ENCODE measurements around the gene LDHB. TPM values are rescaled to one million over a fixed set of nuclear protein-coding genes. Genes with fewer than 3 reads are reported as not detected.
A peak's percentile ranks its signal among the peaks of the same experiment; 100 is the strongest.
"Not testable (repeated sequence)": the region's sequence is repeated elsewhere in the genome, so short reads cannot be mapped to it uniquely, and the experiment has no call there.

Gene LDHB
- polyA plus RNA-seq, 1 of the 3 experiments (the other 2 are of a cell fraction), result 469 TPM

DNA sequence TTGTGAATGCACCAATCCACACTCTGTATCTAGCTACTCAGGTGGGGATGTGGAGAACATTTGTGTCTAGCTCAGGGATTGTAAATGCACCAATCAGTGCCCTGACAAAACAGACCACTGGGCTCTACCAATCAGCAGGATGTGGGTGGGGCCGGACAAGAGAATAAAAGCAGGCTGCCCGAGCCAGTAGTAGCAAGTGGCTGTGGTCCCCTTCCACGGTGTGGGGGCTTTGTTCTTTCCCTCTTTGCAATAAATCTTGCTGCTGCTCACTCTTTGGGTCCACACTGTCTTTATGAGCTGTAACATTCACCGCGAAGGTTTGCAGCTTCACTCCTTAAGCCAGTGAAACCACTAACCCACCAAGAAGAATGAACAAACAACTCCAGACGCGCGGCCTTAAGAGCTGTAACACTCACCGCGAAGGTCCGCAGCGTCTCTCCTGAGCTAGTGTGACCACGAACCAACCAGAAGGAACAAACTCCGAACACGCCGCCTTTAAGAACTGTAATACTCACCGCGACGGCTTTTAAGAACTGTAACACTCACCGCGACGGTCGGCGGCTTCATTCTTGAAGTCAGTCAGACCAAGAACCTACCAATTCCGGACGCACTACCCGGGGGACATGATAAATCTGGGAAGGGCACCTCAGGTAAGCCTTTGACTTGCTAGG lies 4.6 kb upstream of the LDHB start:
- TF ChIP-seq SIN3A (IDR thresholded peaks at IDR 0.05; ENCODE audit: borderline replicate concordance, low read depth, low read length) (no peak), YY1 (IDR thresholded peaks at IDR 0.05; ENCODE audit: low read depth) (no peak), TEAD4 (IDR thresholded peaks at IDR 0.05; ENCODE audit: borderline replicate concordance, insufficient read depth) (no peak), FOXJ3 (CRISPR knock-in tag; IDR thresholded peaks at IDR 0.05) (no peak)
- Histone ChIP-seq H2AFZ (ENCODE audit: low read depth) (no peak overlapping the region), H3K4me3 (ENCODE audit: low read depth in 2 of 2, low read length in 1 of 2) (no peak overlapping the region), H3K9ac (no peak overlapping the region), H3K27ac (ENCODE audit: low read depth in 2 of 2, low read length in 1 of 2) (no peak overlapping the region), H3K4me1 (ENCODE audit: control insufficient read depth in 1 of 2, insufficient read depth in 2 of 2, low read depth in 1 of 2, low read length in 1 of 2) (no peaks in the 10 kb centered on the region), H3K9me3 (no peaks in the 10 kb centered on the region), H3K4me2 (no peak overlapping the region), H4K20me1 (ENCODE audit: insufficient read depth) (no peaks in the 10 kb centered on the region), H3K36me3 (replicated peaks in 1 of 2; ENCODE audit: control insufficient read depth in 1 of 2, insufficient read depth in 2 of 2, low read length in 1 of 2) (no peaks in the 10 kb centered on the region), H3K79me2 (ENCODE audit: insufficient read depth) (peaks cover 4% of the 10 kb centered on the region), H3K9me2 (no peaks in the 10 kb centered on the region), H3F3A (replicated peaks; ENCODE audit: insufficient read depth) (no peaks in the 10 kb centered on the region), H3K27me3 (ENCODE audit: insufficient read depth) (peaks cover 6% of the 10 kb centered on the region; the same call in 1 of the 2 replicates)
- 82% methylated on average over 27 of the region's 27 CpGs for WGBS (ENCODE audit: low lambda C conversion rate)
- DNase-seq, result no peak
- CTCF ChIA-PET, result interaction anchor here (3.3 kb wide), 1 partner anchor 18 kb away, joined by 14 read pairs; no protein-coding TSS in a partner anchor
- POLR2A ChIA-PET, result no interaction called here

DNA sequence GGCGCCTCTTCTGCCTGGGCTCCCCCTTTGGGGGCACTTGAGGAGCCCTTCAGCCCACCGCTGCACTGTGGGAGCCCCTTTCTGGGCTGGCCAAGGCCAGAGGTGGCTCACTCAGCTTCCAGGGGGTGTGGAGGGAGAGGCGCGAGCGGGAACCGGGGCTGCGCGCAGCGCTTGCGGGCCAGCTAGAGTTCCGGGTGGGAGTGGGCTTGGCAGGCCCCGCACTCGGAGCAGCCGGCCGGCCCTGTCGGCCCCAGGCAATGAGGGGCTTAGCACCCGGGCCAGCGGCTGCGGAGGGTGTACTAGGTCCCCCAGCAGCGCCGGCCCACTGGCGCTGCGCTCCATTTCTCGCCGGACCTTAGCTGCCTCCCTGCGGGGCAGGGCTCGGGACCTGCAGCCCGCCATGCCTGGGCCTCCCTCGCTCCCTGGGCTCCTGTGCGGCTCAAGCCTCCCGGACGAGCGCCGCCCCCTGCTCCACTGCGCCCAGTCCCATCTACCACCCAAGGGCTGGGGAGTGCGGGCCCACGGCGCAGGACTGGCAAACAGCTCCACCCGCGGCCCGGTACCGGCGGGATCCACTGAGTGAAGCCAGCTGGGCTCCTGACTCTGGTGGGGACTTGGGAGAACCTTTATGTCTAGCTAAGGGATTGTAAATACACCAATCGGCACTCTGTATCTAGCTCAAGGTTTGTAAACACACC lies 3.9 kb upstream of the LDHB start:
- CTCF ChIA-PET, result interaction anchor here (1.3 to 3.3 kb wide), 3 partner anchors 14 to 53 kb away, joined by 3 to 14 read pairs (median 5); no protein-coding TSS in a partner anchor
- not testable (repeated sequence) for DNase-seq; H3K27me3 ChIP-seq (ENCODE audit: insufficient read depth); H3K4me1 ChIP-seq (ENCODE audit: control insufficient read depth in 1 of 2, insufficient read depth in 2 of 2, low read depth in 1 of 2, low read length in 1 of 2); H3K27ac ChIP-seq (ENCODE audit: low read depth in 2 of 2, low read length in 1 of 2); H3F3A ChIP-seq (replicated peaks; ENCODE audit: insufficient read depth); H3K9ac ChIP-seq; H3K9me2 ChIP-seq; H3K4me3 ChIP-seq (ENCODE audit: low read depth in 2 of 2, low read length in 1 of 2); H3K9me3 ChIP-seq; H4K20me1 ChIP-seq (ENCODE audit: insufficient read depth); H3K36me3 ChIP-seq (replicated peaks in 1 of 2; ENCODE audit: control insufficient read depth in 1 of 2, insufficient read depth in 2 of 2, low read length in 1 of 2); H3K4me2 ChIP-seq; H2AFZ ChIP-seq (ENCODE audit: low read depth)
- H3K79me2 ChIP-seq (ENCODE audit: insufficient read depth), result peaks cover 11% of the 10 kb centered on the region
- POLR2A ChIA-PET, result interaction anchor here (0.6 kb wide), 1 partner anchor 54 kb away, joined by 3 read pairs; no protein-coding TSS in a partner anchor
- 89% methylated on average over 28 of the region's 44 CpGs for WGBS (ENCODE audit: low lambda C conversion rate)

DNA sequence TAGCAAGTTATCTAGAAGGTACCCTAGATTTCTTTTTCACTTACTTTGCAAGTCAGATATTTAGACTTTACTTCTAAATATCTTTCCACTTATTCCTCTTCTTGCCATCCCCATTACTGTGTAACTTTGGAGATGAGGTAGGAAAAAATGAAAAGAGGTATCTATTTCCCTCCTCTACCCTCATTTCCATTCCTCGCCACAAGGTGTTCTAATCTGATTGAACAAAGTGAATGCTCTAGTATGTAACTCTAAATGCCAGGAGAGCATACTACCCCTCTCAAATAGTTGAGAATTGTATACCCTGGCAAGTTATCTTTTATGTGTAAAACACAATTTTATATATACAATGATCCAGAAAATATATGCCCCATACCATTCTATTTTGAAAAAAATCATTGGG lies 1.7 kb upstream of the LDHB start:
- H3K4me2 ChIP-seq, result no peak overlapping the region
- no peak overlapping the region for H3K4me3 ChIP-seq (ENCODE audit: low read depth in 2 of 2, low read length in 1 of 2)
- H3F3A ChIP-seq (replicated peaks; ENCODE audit: insufficient read depth), result no peaks in the 10 kb centered on the region
- H3K9me3 ChIP-seq, result no peaks in the 10 kb centered on the region
- H3K9me2 ChIP-seq, result no peaks in the 10 kb centered on the region
- TF ChIP-seq NFIC (IDR thresholded peaks at IDR 0.05; ENCODE audit: borderline replicate concordance) (no peak), FOXJ3 (CRISPR knock-in tag; IDR thresholded peaks at IDR 0.05) (no peak), IRF3 (IDR thresholded peaks at IDR 0.05; ENCODE audit: low read depth, low read length) (no peak), CTCF (IDR thresholded peaks at IDR 0.05) (peak; percentile 22; the same call in 1 of the 2 replicates)
- no peak overlapping the region for H2AFZ ChIP-seq (ENCODE audit: low read depth)
- ChIA-PET POLR2A (no interaction called here), CTCF (no interaction called here)
- peaks cover 5 to 8% of the 10 kb centered on the region in 2 experiments for H3K36me3 ChIP-seq (replicated peaks in 1 of 2; ENCODE audit: control insufficient read depth in 1 of 2, insufficient read depth in 2 of 2, low read length in 1 of 2)
- WGBS (ENCODE audit: low lambda C conversion rate), result 43% methylated on average over 1 of the region's 1 CpG
- peaks cover 4% of the 10 kb centered on the region; the same call in 1 of the 2 replicates for H4K20me1 ChIP-seq (ENCODE audit: insufficient read depth)
- H3K4me1 ChIP-seq (ENCODE audit: control insufficient read depth in 1 of 2, insufficient read depth in 2 of 2, low read depth in 1 of 2, low read length in 1 of 2), result peaks cover 0 to 12% of the 10 kb centered on the region in 2 experiments; a peak in 3 of 4 replicates
- peaks cover 32% of the 10 kb centered on the region for H3K79me2 ChIP-seq (ENCODE audit: insufficient read depth)
- no peak overlapping the region for H3K9ac ChIP-seq
- H3K27me3 ChIP-seq (ENCODE audit: insufficient read depth), result peaks cover 6% of the 10 kb centered on the region; the same call in 1 of the 2 replicates
- no peak overlapping the region for H3K27ac ChIP-seq (ENCODE audit: low read depth in 2 of 2, low read length in 1 of 2)
- DNase-seq, result no peak

Data from SK-N-SH (cell line).